ENCODE results near the gene GPC6. TPM values are rescaled to one million over a fixed set of nuclear protein-coding genes. Genes with fewer than 3 reads are reported as not detected.

The GPC6 gene
- total RNA-seq, 1 experiment from 2014 or later = 0.22 TPM

GRCh38 chr13:94233401-94233800, 1006.8 kb downstream of the GPC6 start:
- Histone ChIP-seq H3K9me2 (ENCODE audit: insufficient read depth) (no peaks in the 10 kb centered on the region), H3K4me1 (ENCODE audit: control insufficient read depth in 1 of 2, insufficient read depth in 2 of 2, low read length in 2 of 2) (no peaks in the 10 kb centered on the region), H3K27ac (ENCODE audit: low read depth, low read length) (no peak overlapping the region), H3K27me3 (ENCODE audit: insufficient read depth, low read length) (no peaks in the 10 kb centered on the region), H2AFZ (ENCODE audit: low read depth, low read length, poor library complexity, severe bottlenecking) (no peak overlapping the region), H3K36me3 (ENCODE audit: control insufficient read depth in 1 of 2, insufficient read depth in 2 of 2, low read length in 2 of 2) (no peaks in the 10 kb centered on the region), H3K9ac (ENCODE audit: low read length) (no peak overlapping the region), H4K20me1 (ENCODE audit: insufficient read depth) (no peaks in the 10 kb centered on the region), H3K9me3 (ENCODE audit: control insufficient read depth in 1 of 2, insufficient read depth in 1 of 2, low read depth in 1 of 2, low read length in 2 of 2) (peaks cover 0 to 9% of the 10 kb centered on the region in 2 experiments; a peak in 1 of 4 replicates), H3K79me2 (ENCODE audit: insufficient read depth, low read length) (no peaks in the 10 kb centered on the region), H3K4me2 (ENCODE audit: low read length) (no peak overlapping the region), H3K4me3 (replicated peaks in 1 of 2; ENCODE audit: low read depth in 1 of 2, low read length in 2 of 2) (no peak overlapping the region)
- POLR2A ChIA-PET = no interaction called here
- BruUV-seq (replicated peaks) = no TSS peak
- RAD21 ChIA-PET (ENCODE audit: low non-redundant PET in 1 of 2, low total read pairs in 2 of 2, uncharacterized antibody in 2 of 2, unreplicated experiment in 2 of 2) = no interaction called here
- CTCF ChIA-PET = no interaction called here
- ATAC-seq (no peak), DNase-seq (ENCODE audit: low read depth, low spot score) (no peak)
- TF ChIP-seq ZBTB33 (IDR thresholded peaks at IDR 0.05; ENCODE audit: extremely low read depth, insufficient replicate concordance, low read length) (no peak), YY1 (IDR thresholded peaks at IDR 0.05; ENCODE audit: extremely low read depth, insufficient replicate concordance, low read depth, low read length) (no peak), SIN3A (IDR thresholded peaks at IDR 0.05; ENCODE audit: low read depth) (no peak), CEBPB (IDR thresholded peaks at IDR 0.05; ENCODE audit: low read depth) (no peak), EZH2phosphoT487 (IDR thresholded peaks at IDR 0.05; ENCODE audit: borderline replicate concordance) (no peak), POLR2AphosphoS5 (IDR thresholded peaks at IDR 0.05; ENCODE audit: low read depth, low read length) (no peak)
- TF ChIP-seq, protein P1, sequence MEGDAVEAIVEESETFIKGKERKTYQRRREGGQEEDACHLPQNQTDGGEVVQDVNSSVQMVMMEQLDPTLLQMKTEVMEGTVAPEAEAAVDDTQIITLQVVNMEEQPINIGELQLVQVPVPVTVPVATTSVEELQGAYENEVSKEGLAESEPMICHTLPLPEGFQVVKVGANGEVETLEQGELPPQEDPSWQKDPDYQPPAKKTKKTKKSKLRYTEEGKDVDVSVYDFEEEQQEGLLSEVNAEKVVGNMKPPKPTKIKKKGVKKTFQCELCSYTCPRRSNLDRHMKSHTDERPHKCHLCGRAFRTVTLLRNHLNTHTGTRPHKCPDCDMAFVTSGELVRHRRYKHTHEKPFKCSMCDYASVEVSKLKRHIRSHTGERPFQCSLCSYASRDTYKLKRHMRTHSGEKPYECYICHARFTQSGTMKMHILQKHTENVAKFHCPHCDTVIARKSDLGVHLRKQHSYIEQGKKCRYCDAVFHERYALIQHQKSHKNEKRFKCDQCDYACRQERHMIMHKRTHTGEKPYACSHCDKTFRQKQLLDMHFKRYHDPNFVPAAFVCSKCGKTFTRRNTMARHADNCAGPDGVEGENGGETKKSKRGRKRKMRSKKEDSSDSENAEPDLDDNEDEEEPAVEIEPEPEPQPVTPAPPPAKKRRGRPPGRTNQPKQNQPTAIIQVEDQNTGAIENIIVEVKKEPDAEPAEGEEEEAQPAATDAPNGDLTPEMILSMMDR (IDR thresholded peaks at IDR 0.05 in 2 of 3, conservative IDR thresholded peaks at IDR 0.05 in 1 of 3; ENCODE audit: borderline replicate concordance in 1 of 3, insufficient read depth in 1 of 3, low read depth in 2 of 3, low read length in 2 of 3) = no peak
- TF ChIP-seq, protein P2, sequence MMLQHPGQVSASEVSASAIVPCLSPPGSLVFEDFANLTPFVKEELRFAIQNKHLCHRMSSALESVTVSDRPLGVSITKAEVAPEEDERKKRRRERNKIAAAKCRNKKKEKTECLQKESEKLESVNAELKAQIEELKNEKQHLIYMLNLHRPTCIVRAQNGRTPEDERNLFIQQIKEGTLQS (IDR thresholded peaks at IDR 0.05) = no peak
- intact Hi-C loops (cut with micrococcal nuclease) = no loop called here
